SK-N-MC (cell line): ENCODE results near the gene MRPL43.

Experiments used
- FOXP2 ChIP-seq: optimal IDR thresholded peaks from 2 replicates; pipeline ENCODE3; 2011; ENCODE audit warnings: mild to moderate bottlenecking, moderate library complexity; ENCODE audit not compliant: insufficient read depth; ENCODE audit errors: extremely low read length, control extremely low read depth
- POLR2AphosphoS5 ChIP-seq: IDR thresholded peaks from 2 replicates; pipeline ENCODE4 v1.6.1; 2012; ENCODE audit warnings: mild to moderate bottlenecking, low read depth, low read length, borderline replicate concordance

- TF ChIP-seq FOXP2 (no peak), POLR2AphosphoS5 (no peak)
These were observed 15.2 kb upstream of the MRPL43 start for GRCh38 chr10:101002456-101002855.
